ENCODE data around the gene RAPGEF1.

DNA sequence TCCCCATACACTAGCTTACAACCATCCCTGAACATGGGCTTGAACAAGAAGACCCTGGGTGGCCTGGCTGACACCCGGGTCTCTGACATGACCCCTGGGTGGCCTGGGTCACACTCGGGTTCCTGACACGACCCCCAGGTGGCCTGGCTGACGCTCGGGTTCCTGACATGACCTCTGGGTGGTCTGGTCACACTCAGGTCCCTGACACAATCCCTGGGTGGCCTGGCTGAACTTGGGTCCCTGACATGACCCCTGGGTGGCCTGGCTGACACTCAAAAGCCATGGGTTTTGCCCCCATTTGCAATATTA, 156.6 kb downstream of the RAPGEF1 start:
- TF ChIP-seq EZH2 (optimal IDR thresholded peaks at IDR 0.05; ENCODE audit: low read depth, low read length) (no peak), EZH2phosphoT487 (IDR thresholded peaks at IDR 0.05; ENCODE audit: low read length) (no peak), CTCF (IDR thresholded peaks at IDR 0.05; ENCODE audit: low read length) (no peak)
